Adrenal gland (tissue), 12 donors: Measurements from ENCODE around the gene SRM. TPM values are rescaled to one million over a fixed set of nuclear protein-coding genes. Genes with fewer than 3 reads are reported as not detected.
"Not testable (repeated sequence)": the region's sequence is repeated elsewhere in the genome, so short reads cannot be mapped to it uniquely, and the experiment has no call there.

ENCODE experiments used
- DNase-seq, 7 donors: peaks; one replicate each; pipeline ENCODE4 v3.0.0-alpha.2; 2019 to 2020
- H3K27ac ChIP-seq, 5 donors: fragments of 200-600 bp; sonication (generic) in 4 of 5; 1 replicate in 3 of 5; 2 replicates in 2 of 5; pipeline versions ENCODE4 v1.5.1 to v1.8.0; 2016 to 2020; ENCODE audit warnings: mild to moderate bottlenecking in 1 of 5
- H3K27me3 ChIP-seq: fragments of 200-600 bp; 2 replicates; pipeline ENCODE4 v1.8.0; 2021
- H3K36me3 ChIP-seq, 2 donors: fragments of 200-600 bp; replicated peaks in 1 of 2; 1 replicate in 1 of 2; 2 replicates in 1 of 2; pipeline versions ENCODE4 v1.5.1 to v1.8.0; 2018 to 2022
- H3K4me1 ChIP-seq, 2 donors: fragments of 200-600 bp; replicated peaks in 1 of 2; 1 replicate in 1 of 2; 2 replicates in 1 of 2; pipeline versions ENCODE4 v1.5.1 to v1.8.0; 2018 to 2021
- H3K4me3 ChIP-seq, 4 donors: fragments of 200-600 bp; sonication (generic) in 3 of 4; one replicate each; pipeline ENCODE4 v1.5.1; 2016 to 2018
- H3K9me3 ChIP-seq, 3 donors: fragments of 200-600 bp; sonication (generic) in 1 of 3; replicated peaks in 1 of 3; 1 replicate in 2 of 3; 2 replicates in 1 of 3; pipeline versions ENCODE4 v1.5.1 to v1.8.0; 2016 to 2021
- CTCF ChIP-seq, 6 experiments: fragments of 450-650 bp in 4 of 6; fragments of 200-600 bp in 2 of 6; sonication (generic) in 1 of 6; IDR thresholded peaks; 1 replicate in 5 of 6; 2 replicates in 1 of 6; pipeline versions ENCODE4 v1.5.1 to v1.8.0; 2016 to 2021; ENCODE audit warnings: antibody characterized with exemption in 6 of 6, mild to moderate bottlenecking in 2 of 6, moderate library complexity in 1 of 6
- POLR2A ChIP-seq, 2 donors: fragments of 450-650 bp; IDR thresholded peaks; one replicate each; pipeline ENCODE4 v1.6.1; 2017; ENCODE audit warnings: antibody characterized with exemption in 2 of 2, mild to moderate bottlenecking in 2 of 2, moderate library complexity in 1 of 2
- WGBS, 4 donors: extraction: QIAGEN DNeasy Blood & Tissue Kit in 2 of 4; methylation state at CpG; one replicate each; pipeline versions ENCODE4 v1.1.5 to v1.1.7; 2013 to 2017; 5-methylcytosine and 5-hydroxymethylcytosine counted together
- intact Hi-C, 2 donors: fragments of 100-400 bp; cut with DNase I; formaldehyde crosslinking; loops; one replicate each; pipeline versions ENCODE4 v1.14.1 to v1.15.0; 2022 to 2023
- polyA plus RNA-seq, 3 donors: library from polyadenylated mRNA; stranded (reverse); fragments of 200-250 nt in 2 of 3; fragments of 350-450 nt in 1 of 3; fragmentation: Illumina TruSeq in 1 of 3; extraction: RNeasy Lipid Tissue Mini Kit (QIAGEN cat#74804) in 1 of 3; gene quantifications; one replicate each; pipeline ENCODE4 v1.2.3, GENCODE V29; 2013 to 2014
- total RNA-seq, 9 donors: library from RNA; depleted of rRNA in 4 of 9; stranded (reverse); fragments of >200 nt in 4 of 9; fragments of 120-200 nt in 1 of 9; fragmentation: NEBNext Ultra II Directional in 1 of 9; extraction: Animal tissue kit (Norgen Biotek cat#: 25700) in 1 of 9; gene quantifications; one replicate each; pipeline versions ENCODE4 v1.1.0 to v1.2.4, GENCODE V29; 2013 to 2023
- donor health status: healthy with polysubstance abuse.
- donor health status: Bipolar disorder and iron deficiency.
- donor health status: DM: yes; HTN: yes; CAD: no.
- donor health status: DM: no; HTN: no; CAD: no.
- donor health status: DM: no; HTN: no; CAD: no.
- donor health status: DM: yes; HTN: yes; CAD: no.

The SRM gene
- total and polyA plus RNA-seq, 12 donors, result 14.9 to 243 (median 54.5) TPM

GRCh38 chr1:11105586-11105985 lies 45.8 kb upstream of the SRM start:
- Histone ChIP-seq H3K27ac (no peak overlapping the region), H3K36me3 (peaks cover 0 to 28% of the 10 kb centered on the region in 2 donors), H3K9me3 (no peaks in the 10 kb centered on the region), H3K27me3 (no peaks in the 10 kb centered on the region), H3K4me3 (no peak overlapping the region), H3K4me1 (peaks cover 4 to 10% of the 10 kb centered on the region in 2 donors)
- intact Hi-C loops, result no loop called here
- DNase-seq, result peak in 1 of 7 donors; percentile 25
- WGBS, 4 donors, result 91 to 97% (median 94%) methylated on average over 9 to 10 of the region's 10 CpGs
- TF ChIP-seq CTCF (IDR thresholded peaks at IDR 0.05), result no peak
- no peak for TF ChIP-seq POLR2A (IDR thresholded peaks at IDR 0.05)

DNA sequence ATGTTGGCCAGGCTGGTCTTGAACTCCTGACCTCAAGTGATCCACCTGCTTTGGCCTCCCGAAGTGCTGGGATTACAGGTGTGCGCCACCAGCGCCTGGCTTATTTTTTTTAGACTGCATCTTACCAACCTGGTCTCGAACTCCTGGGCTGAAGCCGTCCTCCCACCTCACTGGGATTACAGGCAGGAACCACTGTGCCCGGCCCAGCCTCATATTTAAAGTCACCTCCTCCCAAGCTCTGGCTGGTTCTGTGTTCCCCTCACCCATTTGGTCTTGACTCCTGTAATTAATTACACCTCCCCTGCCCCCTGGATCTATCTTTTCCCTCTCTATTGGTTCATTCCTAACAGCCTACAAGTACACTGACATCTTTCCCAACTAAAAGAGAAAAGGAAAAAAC lies 41.5 kb upstream of the SRM start:
- H3K4me1 ChIP-seq, result peaks cover 0 to 10% of the 10 kb centered on the region in 2 donors
- peaks cover 0 to 24% of the 10 kb centered on the region in 2 donors for H3K36me3 ChIP-seq
- no peaks in the 10 kb centered on the region for H3K9me3 ChIP-seq
- no peak overlapping the region for H3K27ac ChIP-seq
- DNase-seq, result peak in 1 of 7 donors; percentile 37
- no peaks in the 10 kb centered on the region for H3K27me3 ChIP-seq
- TF ChIP-seq CTCF (IDR thresholded peaks at IDR 0.05) (no peak), POLR2A (IDR thresholded peaks at IDR 0.05) (no peak)
- H3K4me3 ChIP-seq, result no peak overlapping the region
- intact Hi-C loops, result no loop called here
- 89 to 98% (median 93%) methylated on average over 6 of the region's 6 CpGs for WGBS, 4 donors

DNA sequence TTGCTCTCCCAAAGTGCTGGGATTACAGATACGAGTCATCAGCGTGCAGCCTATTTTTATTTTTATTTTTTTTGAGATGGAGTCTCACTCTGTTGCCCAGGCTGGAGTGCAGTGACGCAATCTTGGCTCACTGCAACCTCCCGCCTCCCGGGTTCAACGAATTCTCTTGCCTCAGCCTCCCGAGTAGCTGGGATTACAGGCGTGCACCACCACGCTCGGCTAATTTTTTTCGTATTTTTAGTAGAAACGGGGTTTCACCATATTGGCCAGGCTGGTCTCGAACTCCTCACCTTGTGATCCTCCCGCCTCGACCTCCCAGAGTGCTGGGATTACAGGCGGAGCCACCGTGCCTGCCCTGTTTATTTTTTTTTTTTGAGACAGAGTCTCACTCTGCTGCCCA lies 41.0 kb upstream of the SRM start:
- H3K9me3 ChIP-seq, H3K4me3 ChIP-seq, H3K27me3 ChIP-seq, H3K27ac ChIP-seq, intact Hi-C loops: not testable (repeated sequence)
- WGBS, 4 donors, result 93 to 95% (median 95%) methylated on average over 17 of the region's 17 CpGs
- peak in 1 of 7 donors; percentile 50 for DNase-seq
- Histone ChIP-seq H3K4me1 (peaks cover 0 to 10% of the 10 kb centered on the region in 2 donors), H3K36me3 (peaks cover 0 to 25% of the 10 kb centered on the region in 2 donors)

- Histone ChIP-seq H3K36me3 (peaks cover 0 to 28% of the 10 kb centered on the region in 2 donors), H3K27me3 (no peaks in the 10 kb centered on the region), H3K27ac (peak overlapping the region in 4 of 5 donors; percentile 73 to 90 (median 80)), H3K4me3 (peak overlapping the region in 2 of 4 donors; percentile 91 to 97), H3K9me3 (no peaks in the 10 kb centered on the region), H3K4me1 (peaks cover 0 to 10% of the 10 kb centered on the region in 2 donors)
- 57 to 63% (median 59%) methylated on average over 13 of the region's 13 CpGs for WGBS, 4 donors
- DNase-seq, result peak in 1 of 7 donors; percentile 51
- no peak for TF ChIP-seq CTCF (IDR thresholded peaks at IDR 0.05)
- TF ChIP-seq POLR2A (IDR thresholded peaks at IDR 0.05), result no peak
- intact Hi-C loops, result no loop called here
Measured at GRCh38 chr1:11100149-11100493, 40.3 kb upstream of the SRM start.
